CD4-positive, alpha-beta T cell (primary cell): ENCODE data around the gene ALDH16A1. TPM values are rescaled to one million over a fixed set of nuclear protein-coding genes. Genes with fewer than 3 reads are reported as not detected.

Source experiments
- ATAC-seq: fragments of 200-7000 bp; cut with Tn5 transposase; one replicate; pipeline ENCODE4 v1.10.0; 2022; ENCODE audit warnings: mild to moderate bottlenecking; ENCODE audit not compliant: poor library complexity
- CTCF ChIA-PET: fragments of 350-600 bp; sonication (Branson Sonifier 250); formaldehyde crosslinking; loops from one replicate; lab custom pipeline; 2021; ENCODE audit warnings: antibody characterized with exemption, inconsistent platforms; lab: Charles Lee
- POLR2A ChIA-PET: fragments of 350-600 bp; sonication (Branson Sonifier 250); formaldehyde crosslinking; loops from one replicate; lab custom pipeline; 2021; ENCODE audit warnings: antibody characterized with exemption, inconsistent platforms; lab: Charles Lee
- DNase-seq, 14 experiments: peaks; one replicate each; pipeline ENCODE4 v3.0.0-alpha.2; 2013 to 2020; ENCODE audit warnings: mixed read lengths in 2 of 14
- H3K27ac ChIP-seq, 2 donors: one replicate each; pipeline versions ENCODE4 v1.5.1 to v1.7.0; 2013; ENCODE audit warnings: low read length in 2 of 2, low read depth in 1 of 2, mild to moderate bottlenecking in 1 of 2
- H3K27me3 ChIP-seq, 2 experiments: 1 replicate in 1 of 2; 2 replicates in 1 of 2; pipeline versions ENCODE4 v1.6.1 to v1.7.0; 2013; ENCODE audit warnings: low read length in 2 of 2, control low read depth in 1 of 2, mild to moderate bottlenecking in 1 of 2, moderate library complexity in 1 of 2; ENCODE audit not compliant: insufficient read depth in 2 of 2, control insufficient read depth in 1 of 2
- H3K36me3 ChIP-seq: one replicate; pipeline ENCODE4 v1.6.1; 2013; ENCODE audit warnings: low read length, control low read depth; ENCODE audit not compliant: insufficient read depth
- H3K4me1 ChIP-seq: one replicate; pipeline ENCODE4 v1.6.1; 2013; ENCODE audit warnings: low read length, control low read depth; ENCODE audit not compliant: insufficient read depth
- H3K4me3 ChIP-seq: one replicate; pipeline ENCODE4 v1.5.1; 2013; ENCODE audit warnings: mild to moderate bottlenecking, low read length, moderate library complexity
- H3K9me3 ChIP-seq, 2 experiments: 1 replicate in 1 of 2; 2 replicates in 1 of 2; pipeline versions ENCODE4 v1.6.1 to v1.7.0; 2013; ENCODE audit warnings: low read length in 2 of 2, mild to moderate bottlenecking in 2 of 2, control low read depth in 1 of 2, moderate library complexity in 1 of 2; ENCODE audit not compliant: control insufficient read depth in 1 of 2, insufficient read depth in 1 of 2
- H3K27ac Mint-ChIP-seq: one replicate; pipeline ENCODE4 v1.8.0; 2020; ENCODE audit warnings: mixed read lengths
- H3K27me3 Mint-ChIP-seq: one replicate; pipeline ENCODE4 v1.8.0; 2021; ENCODE audit warnings: mixed read lengths
- H3K36me3 Mint-ChIP-seq: one replicate; pipeline ENCODE4 v1.8.0; 2021; ENCODE audit warnings: low read depth, mixed read lengths
- H3K4me1 Mint-ChIP-seq: one replicate; pipeline ENCODE4 v1.8.0; 2021; ENCODE audit warnings: low read depth, mixed read lengths
- H3K4me3 Mint-ChIP-seq: one replicate; pipeline ENCODE4 v1.8.0; 2020; ENCODE audit warnings: mild to moderate bottlenecking, mixed read lengths
- H3K9me3 Mint-ChIP-seq: one replicate; pipeline ENCODE4 v1.8.0; 2020; ENCODE audit warnings: mixed read lengths
- CTCF ChIP-seq: fragments of 200-600 bp; IDR thresholded peaks from one replicate; pipeline ENCODE4 v1.8.0; 2022; ENCODE audit warnings: antibody characterized with exemption, mild to moderate bottlenecking
- intact Hi-C, 2 experiments: fragments of 100-400 bp; cut with DNase I in 1 of 2; cut with micrococcal nuclease in 1 of 2; formaldehyde crosslinking; loops; one replicate each; pipeline versions ENCODE4 v1.15.1 to v1.9.0; 2023 to 2025; cut with DNase I, micrococcal nuclease
- total RNA-seq, 174 experiments: library from RNA in 2 of 174; stranded (reverse) in 2 of 174; gene quantifications; one replicate each; pipeline ENCODE4 v1.2.3 and lab custom pipeline; 2021 to 2026

ALDH16A1 gene
- total RNA-seq, 2 experiments from 2014 or later: 25.1 to 25.8 TPM

- H3K27ac ChIP-seq: no peak overlapping the region
- no peak for ATAC-seq
- H3K36me3 Mint-ChIP-seq: no peaks in the 10 kb centered on the region
- intact Hi-C loops: no loop called here
- H3K4me3 ChIP-seq: no peak overlapping the region
- H3K27me3 ChIP-seq: peaks cover 0 to 3% of the 10 kb centered on the region in 2 experiments
- ChIA-PET POLR2A (interaction anchor here (3.9 kb wide), 1 partner anchor 8 kb away, joined by 20 read pairs; no protein-coding TSS in a partner anchor), CTCF (interaction anchor here (0.9 kb wide), 1 partner anchor 32 kb away, joined by 3 read pairs; no protein-coding TSS in a partner anchor)
- no peaks in the 10 kb centered on the region for H3K27me3 Mint-ChIP-seq
- H3K4me1 Mint-ChIP-seq: peaks cover 60% of the 10 kb centered on the region
- no peak overlapping the region for H3K4me3 Mint-ChIP-seq
- peak overlapping the region; percentile 82 for H3K27ac Mint-ChIP-seq
- H3K9me3 Mint-ChIP-seq: no peaks in the 10 kb centered on the region
- no peaks in the 10 kb centered on the region for H3K36me3 ChIP-seq
- DNase-seq: no peak
- no peak for TF ChIP-seq CTCF
- peaks cover 60% of the 10 kb centered on the region for H3K4me1 ChIP-seq
- no peaks in the 10 kb centered on the region for H3K9me3 ChIP-seq
Observed at GRCh38 chr19:49411681-49412326, 41.2 kb upstream of the ALDH16A1 start.

GRCh38 chr19:49413348-49413747 lies 39.7 kb upstream of the ALDH16A1 start:
- Histone ChIP-seq H3K4me1 (peaks cover 44% of the 10 kb centered on the region), H3K36me3 (no peaks in the 10 kb centered on the region), H3K27me3 (peaks cover 3 to 6% of the 10 kb centered on the region in 2 experiments), H3K27ac (no peak overlapping the region), H3K4me3 (no peak overlapping the region), H3K9me3 (no peaks in the 10 kb centered on the region)
- H3K36me3 Mint-ChIP-seq: no peaks in the 10 kb centered on the region
- intact Hi-C loops: no loop called here
- H3K27me3 Mint-ChIP-seq: peaks cover 5% of the 10 kb centered on the region
- no peak for TF ChIP-seq CTCF
- ChIA-PET POLR2A (interaction anchor here (0.7 to 1.1 kb wide), 3 partner anchors 25 to 40 kb away, joined by 3 read pairs; partner anchors contain the start of gene KASH5), CTCF (no interaction called here)
- no peaks in the 10 kb centered on the region for H3K9me3 Mint-ChIP-seq
- H3K4me3 Mint-ChIP-seq: no peak overlapping the region
- H3K4me1 Mint-ChIP-seq: peaks cover 49% of the 10 kb centered on the region
- DNase-seq (no peak), ATAC-seq (no peak)
- no peak overlapping the region for H3K27ac Mint-ChIP-seq

GRCh38 chr19:49414256-49414655 lies 38.8 kb upstream of the ALDH16A1 start:
- intact Hi-C loops: no loop called here
- H3K27me3 ChIP-seq: peaks cover 7 to 14% of the 10 kb centered on the region in 2 experiments
- H3K4me1 ChIP-seq: peaks cover 35% of the 10 kb centered on the region
- ChIA-PET CTCF (no interaction called here), POLR2A (interaction anchor here (1.1 kb wide), 1 partner anchor 29 kb away, joined by 3 read pairs; no protein-coding TSS in a partner anchor)
- Mint-ChIP-seq H3K9me3 (no peaks in the 10 kb centered on the region), H3K4me1 (peaks cover 40% of the 10 kb centered on the region), H3K36me3 (no peaks in the 10 kb centered on the region), H3K27ac (no peak overlapping the region), H3K4me3 (no peak overlapping the region), H3K27me3 (peaks cover 13% of the 10 kb centered on the region)
- TF ChIP-seq CTCF: no peak
- H3K36me3 ChIP-seq: no peaks in the 10 kb centered on the region
- no peaks in the 10 kb centered on the region for H3K9me3 ChIP-seq
- no peak overlapping the region for H3K4me3 ChIP-seq
- ATAC-seq (no peak), DNase-seq (no peak)
- H3K27ac ChIP-seq: no peak overlapping the region
